Activated CD8-positive, alpha-beta memory T cell treated with anti-CD3 and anti-CD28 coated beads, Interleukin-2, amount 50 U/mL, for 24 hours (primary cell): Measurements from ENCODE around the gene TAT.
A peak's percentile ranks its signal among the peaks of the same experiment; 100 is the strongest.
"Not testable (repeated sequence)": the region's sequence is repeated elsewhere in the genome, so short reads cannot be mapped to it uniquely, and the experiment has no call there.

Source experiments
- DNase-seq: peaks from one replicate; pipeline ENCODE4 v3.0.0-alpha.2; 2020; ENCODE audit errors: extremely low read depth

TAT gene

DNA sequence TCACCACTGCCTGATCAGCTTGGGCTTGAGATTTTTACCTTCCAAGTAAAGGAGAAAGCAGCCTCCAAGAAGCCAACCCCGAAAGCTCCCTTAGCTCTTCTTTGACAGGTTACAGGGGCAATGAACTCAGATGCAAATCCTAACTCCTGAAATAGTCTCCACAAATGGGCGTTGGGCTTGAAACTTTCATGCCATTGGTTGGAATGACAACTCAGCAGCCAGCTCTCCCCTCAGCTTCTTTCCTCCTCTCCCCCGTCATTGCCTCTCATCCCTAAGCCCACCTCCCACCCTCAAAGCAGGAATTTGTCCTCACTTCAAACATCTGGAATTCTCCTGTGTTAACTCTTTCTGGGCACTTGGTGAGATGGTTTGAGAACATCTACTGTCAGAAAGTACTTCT is at the start of gene TAT:
TAT (minus strand) TSS at position 122 of the 400 bp plus-strand sequence. CDS start 677 bp downstream, outside the sequence.
- DNase-seq = no peak

- DNase-seq = no peak
Observed at GRCh38 chr16:71626018-71626857, 49.3 kb upstream of the TAT start, which contains the start of gene MARVELD3. MARVELD3 (plus strand) TSS chr16:71626184; CDS start chr16:71626230, 46 bp downstream.

DNA sequence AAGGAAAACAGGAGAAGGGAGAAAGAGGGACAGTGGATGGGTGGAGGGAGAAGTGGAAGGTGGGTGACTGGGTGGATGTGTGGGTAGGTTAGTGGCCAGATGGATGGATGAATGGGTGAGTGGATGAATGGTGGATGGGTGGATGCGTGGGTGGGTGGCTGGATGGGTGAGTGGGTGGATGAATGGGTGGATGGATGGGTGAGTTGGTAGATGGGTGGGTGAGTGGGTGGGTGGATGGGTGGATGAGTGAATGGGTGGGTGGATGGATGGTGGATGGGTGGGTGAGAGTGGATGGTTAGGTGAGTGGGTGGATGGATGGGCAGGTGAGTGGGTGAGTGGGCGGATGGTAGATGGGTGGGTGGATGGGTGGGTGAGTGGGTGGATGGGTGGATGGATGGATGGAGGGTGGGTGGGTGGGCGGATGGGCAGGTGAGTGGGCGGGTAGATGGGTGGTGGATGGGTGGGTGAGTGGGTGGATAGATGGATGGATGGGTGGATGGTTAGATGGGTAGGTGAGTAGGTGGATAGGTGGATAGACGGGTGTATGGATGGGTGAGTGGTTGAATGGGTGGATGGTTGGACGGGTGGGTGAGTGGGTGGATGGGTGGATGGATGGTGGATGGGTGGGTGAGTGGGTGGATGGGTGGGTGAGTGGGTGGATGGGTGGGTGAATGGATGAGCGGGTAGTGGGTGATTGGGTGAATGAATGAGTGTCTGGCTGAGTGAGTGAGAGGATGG is 48.4 kb upstream of the TAT start:
- DNase-seq = no peak

- DNase-seq = no peak
Observed at GRCh38 chr16:71623597-71623996, 46.7 kb upstream of the TAT start.

DNA sequence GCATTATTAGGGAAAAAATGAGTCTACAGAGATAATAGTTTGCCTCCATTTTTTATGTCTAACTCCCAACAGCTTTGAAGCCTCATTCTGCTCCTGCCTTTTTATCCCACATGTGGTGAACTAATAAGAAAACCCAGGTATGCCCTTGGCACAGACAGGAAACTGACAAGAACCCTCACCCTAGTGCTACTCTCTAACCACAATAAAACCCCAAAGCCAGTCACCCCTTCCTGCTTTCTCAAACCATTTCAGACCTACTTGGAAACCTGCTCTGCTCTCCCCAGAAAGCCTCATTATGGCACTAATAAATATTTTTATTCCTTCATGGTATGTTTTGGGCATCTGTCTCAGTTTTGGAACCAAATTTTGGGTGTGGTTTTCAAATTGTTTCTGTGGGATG is 45.2 kb upstream of the TAT start:
- no peak for DNase-seq

GRCh38 chr16:71618429-71618828 is 41.5 kb upstream of the TAT start:
- no peak for DNase-seq

DNA sequence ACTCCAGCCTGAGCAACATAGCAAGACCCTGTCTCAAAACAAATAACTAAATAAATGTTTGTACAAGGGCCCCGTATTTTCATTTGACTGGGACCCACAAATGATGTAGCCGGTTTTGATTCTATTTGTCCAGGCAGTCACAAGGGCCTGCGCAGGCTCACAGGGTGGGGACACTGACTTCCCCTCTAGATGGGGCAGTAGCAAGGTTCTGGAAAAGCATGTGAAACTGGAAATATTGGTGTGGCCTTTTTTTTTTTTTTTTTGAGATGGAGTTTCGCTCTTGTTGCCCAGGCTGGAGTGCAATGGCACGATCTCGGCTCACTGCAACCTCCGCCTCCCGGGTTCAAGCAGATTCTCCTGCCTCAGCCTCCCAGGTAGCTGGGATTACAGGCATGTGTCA is 38.1 kb upstream of the TAT start:
- not testable (repeated sequence) for DNase-seq

DNA sequence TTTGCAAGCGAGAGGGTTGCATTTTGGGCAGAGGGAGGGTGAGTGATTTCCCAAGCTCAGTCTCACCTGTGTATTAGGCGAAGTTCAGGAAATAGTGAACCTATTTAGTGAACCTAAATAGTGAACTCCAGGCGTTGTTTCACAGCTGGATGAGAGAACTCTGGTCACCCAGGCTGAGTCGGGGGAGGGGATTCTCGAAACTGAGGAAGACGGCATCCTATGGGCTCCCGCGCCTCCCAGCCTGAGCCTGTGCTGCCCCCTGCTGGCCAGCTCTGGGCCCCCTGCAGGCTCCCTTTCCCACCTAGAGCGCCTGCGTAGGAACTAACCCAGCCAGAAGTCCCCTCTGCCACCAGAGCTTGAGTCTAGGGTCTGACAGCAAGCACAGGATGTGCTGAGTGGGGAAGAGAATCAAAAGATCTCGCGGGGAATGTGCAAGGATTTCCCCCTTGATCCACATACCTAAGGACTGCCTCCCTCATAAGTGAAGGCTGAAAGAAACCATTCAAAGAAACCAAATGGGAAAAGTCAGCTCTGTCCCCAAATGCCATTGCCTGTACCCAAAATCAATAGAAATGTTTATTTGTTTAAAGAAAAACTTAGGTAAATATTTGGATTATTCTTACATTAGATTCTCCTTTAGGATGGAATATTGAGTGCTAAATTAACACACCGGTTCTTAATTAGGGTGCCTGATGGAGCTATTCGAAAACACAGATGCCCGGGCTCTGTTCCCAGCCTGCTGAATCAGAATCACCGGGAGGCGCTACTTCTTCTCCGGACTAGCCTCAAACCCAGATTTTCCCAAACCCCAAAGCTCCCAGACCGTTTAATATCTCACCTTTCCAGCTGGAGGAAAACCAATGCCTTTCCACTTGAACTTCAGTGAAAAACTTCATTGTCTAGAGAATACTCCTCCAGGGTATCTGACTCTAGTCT is 34.3 kb upstream of the TAT start:
- peak; percentile 36 for DNase-seq

GRCh38 chr16:71610447-71610846 is 33.6 kb upstream of the TAT start:
- no peak for DNase-seq

- no peak for DNase-seq
Observed at GRCh38 chr16:71609066-71609465, 32.2 kb upstream of the TAT start.

DNA sequence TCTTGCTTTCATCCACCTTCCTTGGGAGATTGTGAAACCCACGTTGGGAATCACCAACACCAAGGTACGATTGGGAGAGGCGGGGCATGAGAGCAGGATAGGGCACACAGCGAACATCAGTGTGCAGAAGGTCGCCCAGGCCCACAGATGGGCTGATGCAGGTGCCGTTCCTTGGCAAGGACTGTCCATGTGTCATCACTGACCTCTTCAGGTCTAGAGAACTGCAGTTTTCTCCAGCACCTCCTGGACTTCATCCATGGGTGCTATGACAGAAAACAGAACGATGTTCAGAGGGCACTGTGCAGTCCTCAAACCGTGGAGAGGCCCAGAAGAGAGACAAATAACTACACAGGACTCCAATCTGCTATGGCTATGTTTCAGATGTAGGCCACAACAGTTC is 23.9 kb upstream of the TAT start:
- DNase-seq = no peak

- not testable (repeated sequence) for DNase-seq
Observed at GRCh38 chr16:71598426-71598825, 21.5 kb upstream of the TAT start.

- not testable (repeated sequence) for DNase-seq
Observed at GRCh38 chr16:71595340-71595826, 18.5 kb upstream of the TAT start.

DNA sequence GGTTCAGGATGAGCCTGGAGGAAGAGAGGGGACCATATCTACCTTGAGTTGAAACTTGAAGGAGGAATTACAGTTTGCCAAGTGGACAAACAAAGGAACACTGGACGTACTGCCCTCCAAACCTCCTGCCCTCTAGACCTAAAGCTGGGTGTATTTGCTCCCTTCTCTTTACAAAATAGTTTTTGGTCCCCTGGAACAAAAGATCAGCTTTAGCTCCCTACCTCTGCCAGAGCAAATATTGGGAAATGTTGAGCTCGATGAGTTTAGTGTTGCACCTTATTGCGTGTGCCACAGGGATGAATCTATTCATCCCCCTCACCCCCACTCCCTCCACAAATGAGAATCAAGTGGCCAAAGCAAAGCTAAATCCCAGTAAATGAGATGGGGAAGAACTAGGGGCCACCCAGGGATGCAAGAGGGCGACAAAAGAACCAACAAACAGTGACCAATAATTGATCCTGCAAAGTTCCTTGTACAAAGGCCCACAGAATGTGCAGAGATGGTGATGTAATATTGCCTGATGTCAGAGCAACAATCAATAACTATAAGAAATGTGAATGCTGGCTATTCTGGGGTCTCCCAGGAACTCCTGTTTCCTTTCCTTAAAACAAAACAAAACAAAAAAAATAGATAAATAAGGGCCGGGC is 17.2 kb upstream of the TAT start:
- no peak for DNase-seq

GRCh38 chr16:71593048-71593999 is 16.4 kb upstream of the TAT start:
- DNase-seq = no peak

- DNase-seq = no peak
Observed at GRCh38 chr16:71591917-71592316, 15.0 kb upstream of the TAT start.

DNA sequence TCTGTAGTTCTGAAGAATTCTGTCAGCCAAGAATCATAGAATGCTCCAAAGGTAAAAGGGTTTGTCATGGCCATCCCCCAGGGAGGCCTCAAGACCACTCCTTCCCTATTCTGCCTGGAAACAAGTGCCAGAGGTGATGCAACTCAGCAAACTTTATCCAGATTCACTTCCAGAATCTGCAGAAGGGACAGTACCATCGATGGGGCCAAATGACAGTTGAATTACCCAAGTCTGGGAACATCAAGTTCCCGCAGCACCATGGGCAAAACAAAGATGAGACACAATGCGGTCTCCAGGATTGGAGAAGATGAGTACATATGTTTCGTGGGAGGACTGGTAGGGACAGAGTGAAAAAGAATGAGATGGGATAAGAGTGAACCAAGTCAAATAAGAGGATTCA is 13.7 kb upstream of the TAT start:
- DNase-seq = no peak

DNA sequence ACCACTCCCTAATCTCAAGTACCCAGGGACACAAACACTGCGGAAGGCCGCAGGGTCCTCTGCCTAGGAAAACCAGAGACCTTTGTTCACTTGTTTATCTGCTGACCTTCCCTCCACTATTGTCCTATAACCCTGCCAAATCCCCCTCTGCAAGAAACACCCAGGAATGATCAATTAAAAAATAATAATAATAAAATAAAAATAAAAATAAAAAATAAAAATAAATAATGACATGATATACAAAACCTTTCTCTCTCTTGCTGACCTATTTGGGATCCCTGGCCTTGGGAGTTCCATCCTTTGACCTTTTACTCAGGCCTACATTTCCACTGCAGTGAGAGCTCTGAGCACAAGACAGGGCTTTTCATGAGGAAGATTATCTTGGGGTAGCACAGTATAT is 13.2 kb upstream of the TAT start:
- DNase-seq = not testable (repeated sequence)

- not testable (repeated sequence) for DNase-seq
Observed at GRCh38 chr16:71589334-71589733, 12.4 kb upstream of the TAT start.

DNA sequence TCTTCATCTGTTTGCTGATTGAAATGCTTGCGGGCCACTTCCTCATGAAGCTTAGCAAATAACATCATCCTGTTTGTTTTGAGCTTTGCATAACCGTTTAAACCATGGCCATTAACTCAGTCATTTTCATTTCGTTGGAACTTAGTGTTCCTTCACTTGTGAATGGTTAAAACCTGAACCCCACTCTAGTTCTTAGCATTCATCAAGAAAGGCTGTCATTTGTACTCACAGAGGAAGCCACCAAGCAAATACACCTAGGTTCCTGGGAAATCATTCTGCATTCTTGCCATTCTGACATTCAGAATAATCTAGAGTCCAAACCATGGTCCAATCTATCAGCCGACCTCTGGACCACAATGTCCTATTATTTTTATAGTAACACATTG is 8.4 kb upstream of the TAT start:
- DNase-seq = no peak
